AG20443 (cell line): ENCODE measurements around the gene NPB.
A peak's percentile ranks its signal among the peaks of the same experiment; 100 is the strongest.
"Not testable (repeated sequence)": the region's sequence is repeated elsewhere in the genome, so short reads cannot be mapped to it uniquely, and the experiment has no call there.

Source experiments
- DNase-seq: peaks from one replicate; pipeline ENCODE4 v3.0.0; 2012; ENCODE audit warnings: low spot score, mixed read lengths

Gene NPB

GRCh38 chr17:81912441-81913309 is 10.6 kb downstream of the NPB start:
- DNase-seq = no peak

- no peak for DNase-seq
Measured at GRCh38 chr17:81913394-81914102, 11.5 kb downstream of the NPB start.

- no peak for DNase-seq
Measured at GRCh38 chr17:81914103-81914850, 12.2 kb downstream of the NPB start.

- no peak for DNase-seq
Measured at GRCh38 chr17:81915331-81915730, 13.3 kb downstream of the NPB start.

- peak; percentile 53 for DNase-seq
Measured at GRCh38 chr17:81916234-81917001, 14.4 kb downstream of the NPB start.

GRCh38 chr17:81917565-81918332 is 15.7 kb downstream of the NPB start, which contains the start of gene SIRT7:
Gene SIRT7, minus strand, starts transcription at chr17:81918176. Its CDS starts 45 bp downstream, at chr17:81918131.
- peak; percentile 97 for DNase-seq

- DNase-seq = not testable (repeated sequence)
Measured at GRCh38 chr17:81918333-81918669, 16.3 kb downstream of the NPB start.

GRCh38 chr17:81918832-81919545 is 17.0 kb downstream of the NPB start:
- no peak for DNase-seq

GRCh38 chr17:81920612-81921536 is 18.8 kb downstream of the NPB start:
- DNase-seq = no peak

GRCh38 chr17:81921537-81921862 is 19.5 kb downstream of the NPB start:
- no peak for DNase-seq

- DNase-seq = no peak
Measured at GRCh38 chr17:81921996-81922565, 20.0 kb downstream of the NPB start.

- DNase-seq = no peak
Measured at GRCh38 chr17:81922566-81923301, 20.7 kb downstream of the NPB start.

- DNase-seq = peak; percentile 83
Measured at GRCh38 chr17:81923302-81924260, 21.5 kb downstream of the NPB start.

GRCh38 chr17:81924557-81925532 is 22.8 kb downstream of the NPB start:
- no peak for DNase-seq

GRCh38 chr17:81925860-81926450 is 23.9 kb downstream of the NPB start:
- DNase-seq = no peak
